GM12864 (cell line): Measurements from ENCODE around the gene STIL.
"Not testable (repeated sequence)": the region's sequence is repeated elsewhere in the genome, so short reads cannot be mapped to it uniquely, and the experiment has no call there.

ENCODE experiments used
- DNase-seq: peaks from one replicate; pipeline ENCODE4 v3.0.0-alpha.2; 2011; ENCODE audit warnings: low read depth
- H3K4me3 ChIP-seq: 2 replicates; pipeline ENCODE4 v1.5.1; 2011; ENCODE audit warnings: mild to moderate bottlenecking, low read depth, low read length, control low read depth
- TF ChIP-seq, protein P1 (sequence below): IDR thresholded peaks from 2 replicates; pipeline ENCODE4 v1.5.1; 2011; ENCODE audit warnings: low read depth, mild to moderate bottlenecking, moderate library complexity, low read length, control low read depth, inconsistent platforms; ENCODE audit errors: missing control alignments

The STIL gene

GRCh38 chr1:47210666-47211065, 103.3 kb downstream of the STIL start:
- TF ChIP-seq, protein P1, sequence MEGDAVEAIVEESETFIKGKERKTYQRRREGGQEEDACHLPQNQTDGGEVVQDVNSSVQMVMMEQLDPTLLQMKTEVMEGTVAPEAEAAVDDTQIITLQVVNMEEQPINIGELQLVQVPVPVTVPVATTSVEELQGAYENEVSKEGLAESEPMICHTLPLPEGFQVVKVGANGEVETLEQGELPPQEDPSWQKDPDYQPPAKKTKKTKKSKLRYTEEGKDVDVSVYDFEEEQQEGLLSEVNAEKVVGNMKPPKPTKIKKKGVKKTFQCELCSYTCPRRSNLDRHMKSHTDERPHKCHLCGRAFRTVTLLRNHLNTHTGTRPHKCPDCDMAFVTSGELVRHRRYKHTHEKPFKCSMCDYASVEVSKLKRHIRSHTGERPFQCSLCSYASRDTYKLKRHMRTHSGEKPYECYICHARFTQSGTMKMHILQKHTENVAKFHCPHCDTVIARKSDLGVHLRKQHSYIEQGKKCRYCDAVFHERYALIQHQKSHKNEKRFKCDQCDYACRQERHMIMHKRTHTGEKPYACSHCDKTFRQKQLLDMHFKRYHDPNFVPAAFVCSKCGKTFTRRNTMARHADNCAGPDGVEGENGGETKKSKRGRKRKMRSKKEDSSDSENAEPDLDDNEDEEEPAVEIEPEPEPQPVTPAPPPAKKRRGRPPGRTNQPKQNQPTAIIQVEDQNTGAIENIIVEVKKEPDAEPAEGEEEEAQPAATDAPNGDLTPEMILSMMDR = no peak
- no peak for DNase-seq
- no peak overlapping the region for H3K4me3 ChIP-seq

DNA sequence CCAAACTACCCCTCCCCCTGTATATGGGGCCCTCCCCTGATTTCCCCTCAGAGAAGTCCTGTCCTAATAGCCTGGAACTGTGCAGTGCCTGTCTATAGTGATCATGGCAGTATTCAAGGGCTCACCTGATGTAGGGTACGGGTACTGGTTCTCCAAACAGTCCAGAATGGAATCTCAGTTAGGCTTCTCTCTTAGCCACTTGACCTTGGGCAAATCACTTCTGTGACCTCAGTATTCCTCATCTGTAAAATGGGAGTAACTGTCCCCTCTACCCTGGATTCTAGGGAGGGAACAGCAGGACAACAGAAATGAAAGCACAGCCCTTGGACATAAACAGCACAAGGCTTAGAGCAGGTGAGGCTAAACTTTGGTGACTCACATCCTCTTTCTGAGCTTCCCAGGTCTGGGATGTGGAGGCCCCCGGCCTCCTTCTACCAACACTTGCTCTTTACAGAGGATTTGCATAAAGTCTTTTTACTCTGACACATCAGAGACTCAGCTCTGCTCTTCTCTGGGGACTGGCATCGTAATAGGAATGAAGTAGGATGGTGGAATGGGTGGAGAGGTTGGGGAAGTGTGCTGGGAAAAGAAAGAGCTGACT, 104.1 kb downstream of the STIL start:
- TF ChIP-seq, protein P1 = no peak
- no peak overlapping the region for H3K4me3 ChIP-seq
- no peak for DNase-seq

DNA sequence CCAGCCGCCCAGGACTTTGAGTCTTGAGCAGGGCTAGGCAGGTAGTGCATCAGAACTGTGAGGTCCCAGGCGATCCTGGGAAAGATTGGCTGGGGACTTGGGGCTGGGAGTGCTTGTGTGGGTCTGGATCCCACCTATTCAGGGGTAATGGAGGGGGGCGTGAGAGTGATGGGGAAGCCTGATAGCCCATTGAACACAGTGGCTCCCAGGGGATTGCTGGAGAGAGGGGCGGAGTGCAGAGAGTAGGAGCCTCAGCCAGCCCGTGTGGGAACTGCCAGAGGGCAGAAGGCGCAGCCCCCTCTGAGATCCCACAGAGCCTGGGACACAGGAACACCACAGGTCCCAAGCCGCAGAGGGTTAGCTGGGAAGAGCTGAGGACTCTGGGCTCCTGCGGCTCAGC, 104.9 kb downstream of the STIL start:
- H3K4me3 ChIP-seq = no peak overlapping the region
- TF ChIP-seq, protein P1 = no peak
- DNase-seq = no peak

GRCh38 chr1:47208374-47208850, 105.5 kb downstream of the STIL start:
- no peak overlapping the region for H3K4me3 ChIP-seq
- TF ChIP-seq, protein P1 = no peak
- no peak for DNase-seq

DNA sequence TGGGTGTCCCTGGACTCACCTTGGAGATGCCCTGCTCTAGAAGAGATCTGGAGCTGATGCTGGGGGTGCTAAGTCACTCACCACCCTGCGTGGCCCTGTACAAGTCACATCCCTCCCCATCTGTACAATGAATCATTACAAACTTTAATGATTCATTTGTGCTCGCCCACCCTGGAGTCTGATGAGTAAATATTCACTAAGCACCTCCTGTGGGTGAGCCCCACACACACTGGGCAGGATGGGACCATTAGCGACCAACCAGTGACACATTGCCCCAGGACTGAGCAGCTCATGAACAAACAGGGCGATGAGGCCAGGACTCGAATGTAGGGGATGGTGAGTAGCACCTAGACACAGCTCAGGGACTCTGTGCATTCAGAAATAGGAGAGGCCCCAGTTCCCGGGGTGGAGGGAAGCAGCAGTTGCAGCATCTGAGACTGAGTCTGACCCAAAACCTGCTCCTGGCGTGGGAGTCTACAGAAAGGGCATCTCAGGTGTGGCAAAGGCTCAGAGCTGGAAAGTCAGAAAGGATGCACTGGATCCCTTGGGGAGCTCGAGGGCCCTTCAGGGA, 106.1 kb downstream of the STIL start:
- no peak for DNase-seq

GRCh38 chr1:47205918-47206317, 108.0 kb downstream of the STIL start:
- no peak overlapping the region for H3K4me3 ChIP-seq
- TF ChIP-seq, protein P1 = no peak
- no peak for DNase-seq

More for the DNA sequence above, 106.1 kb downstream of the STIL start:
- TF ChIP-seq, protein P1 = no peak
- H3K4me3 ChIP-seq = no peak overlapping the region

- H3K4me3 ChIP-seq, DNase-seq: not testable (repeated sequence)
These were observed 110.4 kb downstream of the STIL start for GRCh38 chr1:47203504-47203903.
